Measurements from ENCODE around the gene KATNAL1.
"Not testable (repeated sequence)": the region's sequence is repeated elsewhere in the genome, so short reads cannot be mapped to it uniquely, and the experiment has no call there.

KATNAL1 gene

DNA sequence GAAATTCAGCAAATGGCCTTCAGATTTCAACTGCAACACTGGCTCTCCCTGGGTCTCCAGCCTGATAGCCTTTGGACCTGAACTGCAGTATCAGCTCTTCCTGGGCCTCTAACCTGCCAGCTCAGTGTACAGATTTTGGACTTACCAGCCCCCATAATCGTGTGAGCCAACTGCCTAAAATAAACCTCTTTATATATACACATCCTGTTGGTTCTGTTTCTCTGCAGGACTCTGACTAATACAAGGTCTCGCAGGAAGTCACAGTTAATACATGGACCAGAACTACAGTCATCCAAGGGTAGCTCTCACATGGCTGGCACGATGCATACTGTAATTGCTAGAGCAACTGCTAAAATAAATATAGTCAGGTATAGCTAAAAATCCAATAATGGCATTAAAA lies 85.1 kb downstream of the KATNAL1 start:
- no peak for DNase-seq (ENCODE audit: low read depth in 1 of 2, low spot score in 1 of 2)

- no peak for DNase-seq (ENCODE audit: low read depth in 1 of 2, low spot score in 1 of 2)
Measured at GRCh38 chr13:30216111-30216510, 91.2 kb downstream of the KATNAL1 start.

GRCh38 chr13:30212256-30212655 lies 95.1 kb downstream of the KATNAL1 start:
- no peak for DNase-seq (ENCODE audit: low read depth in 1 of 2, low spot score in 1 of 2)

DNA sequence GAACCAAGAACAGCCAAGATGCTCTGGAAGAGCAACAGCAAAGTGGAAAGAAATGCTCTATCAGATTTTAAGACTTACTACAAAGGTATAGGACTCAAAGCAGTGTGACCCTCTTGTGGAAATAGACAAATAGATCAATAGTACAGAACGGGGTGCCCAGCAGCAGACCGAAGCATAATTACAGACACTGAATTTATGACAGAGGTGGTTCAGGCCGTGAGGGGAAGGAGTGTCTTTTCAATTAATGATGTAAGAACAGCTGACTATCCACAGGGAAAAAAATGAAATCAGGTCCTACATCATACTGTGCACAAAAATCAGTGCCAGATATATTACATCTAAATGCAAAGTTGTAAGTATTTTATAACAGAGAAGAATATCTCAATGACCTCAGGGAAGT lies 95.6 kb downstream of the KATNAL1 start:
- no peak for DNase-seq (ENCODE audit: low read depth in 1 of 2, low spot score in 1 of 2)

- no peak for DNase-seq (ENCODE audit: low read depth in 1 of 2, low spot score in 1 of 2)
Measured at GRCh38 chr13:30204564-30204963, 102.8 kb downstream of the KATNAL1 start.

DNA sequence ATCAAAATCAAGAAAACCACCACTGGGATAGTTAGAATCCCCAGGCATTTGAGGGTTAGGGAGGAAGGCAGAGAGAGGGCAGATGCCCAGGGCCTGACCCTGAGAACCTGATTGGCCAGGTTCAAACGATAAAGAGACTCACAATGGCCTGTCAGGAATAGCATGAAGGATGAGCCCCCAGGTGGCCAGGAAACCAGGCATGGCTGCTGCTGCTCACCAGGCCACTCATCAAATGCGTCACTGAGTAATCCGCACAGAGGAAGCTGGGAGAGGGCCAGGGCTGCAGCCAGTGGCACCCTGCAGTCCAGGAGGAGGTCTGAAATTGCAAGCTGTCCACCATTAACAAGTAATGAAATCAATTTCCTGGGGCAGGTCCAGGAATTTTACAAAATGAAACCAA lies 111.3 kb downstream of the KATNAL1 start:
- no peak for DNase-seq (ENCODE audit: low read depth in 1 of 2, low spot score in 1 of 2)

GRCh38 chr13:30194906-30195305 lies 112.4 kb downstream of the KATNAL1 start:
- DNase-seq (ENCODE audit: low read depth in 1 of 2, low spot score in 1 of 2) = no peak

DNA sequence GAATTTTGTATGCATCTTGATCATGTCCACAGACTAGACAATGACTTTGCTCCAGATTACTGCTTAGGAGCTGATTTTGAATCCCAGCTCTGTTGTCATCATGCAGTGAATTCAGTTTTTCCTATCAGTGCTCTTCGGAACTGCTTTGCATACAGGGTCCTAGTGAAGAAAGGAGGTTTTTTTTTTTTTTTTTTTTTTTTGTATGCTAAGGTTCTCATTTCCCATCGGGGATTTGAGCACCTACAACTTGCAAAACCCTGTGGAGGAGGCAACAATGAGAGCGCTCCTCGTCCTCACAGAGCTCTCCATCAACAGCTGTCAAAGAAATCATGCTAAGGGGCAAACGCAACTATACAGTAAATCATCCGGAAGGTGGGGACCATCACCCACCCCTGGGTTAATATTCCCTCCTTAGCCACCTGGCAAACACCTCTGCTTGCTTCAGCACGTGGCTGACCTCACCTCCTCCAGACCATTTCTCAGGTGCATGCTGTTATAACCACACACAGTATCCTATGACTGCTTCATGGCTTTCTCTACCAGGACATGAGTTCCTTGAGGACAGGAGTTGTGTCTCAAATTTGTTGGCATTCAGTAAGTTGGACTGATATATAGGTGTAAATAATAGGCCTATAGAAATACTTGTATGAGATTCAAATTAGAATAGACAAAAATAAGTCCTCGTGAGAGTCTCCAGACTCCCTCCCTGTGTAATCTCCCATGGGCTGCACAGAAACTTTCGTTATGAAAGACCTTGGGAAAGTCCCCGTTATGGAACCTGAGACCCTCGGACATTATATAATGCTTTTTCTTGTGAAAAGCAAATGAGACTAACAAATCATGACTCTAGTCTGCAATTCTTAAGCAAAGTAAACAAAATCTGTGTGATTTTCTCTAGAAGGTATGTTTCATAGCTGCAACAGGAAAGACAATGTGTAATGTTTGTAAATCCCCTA lies 113.8 kb downstream of the KATNAL1 start:
- no peak for DNase-seq (ENCODE audit: low read depth in 1 of 2, low spot score in 1 of 2)

DNA sequence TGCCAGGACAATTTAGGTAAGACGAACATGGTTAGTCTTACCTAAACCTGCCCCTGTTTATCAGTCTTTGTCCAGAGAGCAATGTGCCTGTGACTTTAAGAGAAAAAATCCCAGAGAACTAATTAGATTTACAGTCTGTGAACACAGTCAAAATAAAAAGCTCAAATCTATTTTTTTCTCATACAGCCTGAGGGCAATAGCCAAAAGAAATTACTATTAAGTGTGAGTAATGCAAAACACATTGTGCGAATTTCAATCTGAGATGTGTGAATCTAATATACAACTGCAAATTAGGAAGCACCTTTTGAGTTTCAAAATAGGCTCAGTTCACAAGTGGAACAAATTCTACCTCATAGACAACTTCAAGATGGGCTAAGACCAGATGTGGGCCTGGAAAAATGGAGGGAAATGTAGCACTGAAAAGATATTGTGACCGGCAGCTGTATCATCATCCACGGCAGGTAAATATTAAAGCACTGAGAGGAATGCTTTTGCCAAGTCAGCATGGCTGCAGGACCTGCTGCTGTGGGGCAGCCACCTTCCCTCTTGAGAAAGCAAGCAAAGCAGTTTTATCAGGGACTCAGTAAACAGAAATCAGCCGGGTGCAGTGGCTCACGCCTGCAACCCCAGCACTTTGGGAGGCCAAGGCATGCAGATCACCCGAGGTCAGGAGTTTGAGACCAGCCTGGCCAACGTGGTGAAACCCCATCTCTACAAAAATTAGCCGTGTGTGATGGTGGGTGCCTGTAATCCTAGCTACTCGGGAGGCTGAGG lies 114.8 kb downstream of the KATNAL1 start:
- DNase-seq (ENCODE audit: low read depth in 1 of 2, low spot score in 1 of 2) = no peak

DNA sequence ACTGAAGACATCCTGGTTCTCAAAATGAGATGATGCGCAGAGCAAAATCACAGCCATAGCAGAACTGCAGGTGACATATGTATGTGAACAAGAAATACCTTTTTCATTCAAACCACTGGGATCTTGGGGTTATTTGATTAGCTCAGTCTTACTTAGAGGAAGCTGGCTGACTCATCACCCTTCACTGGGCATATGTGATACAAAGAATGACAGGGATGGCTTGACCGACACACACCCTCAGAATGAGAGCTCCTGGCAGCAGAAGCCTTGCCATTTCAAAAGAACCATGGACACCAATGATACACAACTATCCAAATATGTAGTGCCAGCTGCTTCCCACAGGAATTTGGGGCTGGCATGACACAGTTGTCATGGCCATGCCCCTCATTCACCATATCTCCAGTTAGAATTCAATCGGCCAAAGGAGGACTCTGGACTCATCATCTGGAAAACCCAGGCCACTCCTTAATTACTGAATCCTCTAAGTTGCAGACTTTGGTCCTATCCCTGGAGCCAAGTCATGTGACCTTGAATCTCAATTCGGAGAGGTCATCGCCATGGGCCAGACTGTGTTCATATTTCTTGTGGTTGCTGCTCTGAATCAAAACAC lies 115.8 kb downstream of the KATNAL1 start:
- no peak for DNase-seq (ENCODE audit: low read depth in 1 of 2, low spot score in 1 of 2)

DNA sequence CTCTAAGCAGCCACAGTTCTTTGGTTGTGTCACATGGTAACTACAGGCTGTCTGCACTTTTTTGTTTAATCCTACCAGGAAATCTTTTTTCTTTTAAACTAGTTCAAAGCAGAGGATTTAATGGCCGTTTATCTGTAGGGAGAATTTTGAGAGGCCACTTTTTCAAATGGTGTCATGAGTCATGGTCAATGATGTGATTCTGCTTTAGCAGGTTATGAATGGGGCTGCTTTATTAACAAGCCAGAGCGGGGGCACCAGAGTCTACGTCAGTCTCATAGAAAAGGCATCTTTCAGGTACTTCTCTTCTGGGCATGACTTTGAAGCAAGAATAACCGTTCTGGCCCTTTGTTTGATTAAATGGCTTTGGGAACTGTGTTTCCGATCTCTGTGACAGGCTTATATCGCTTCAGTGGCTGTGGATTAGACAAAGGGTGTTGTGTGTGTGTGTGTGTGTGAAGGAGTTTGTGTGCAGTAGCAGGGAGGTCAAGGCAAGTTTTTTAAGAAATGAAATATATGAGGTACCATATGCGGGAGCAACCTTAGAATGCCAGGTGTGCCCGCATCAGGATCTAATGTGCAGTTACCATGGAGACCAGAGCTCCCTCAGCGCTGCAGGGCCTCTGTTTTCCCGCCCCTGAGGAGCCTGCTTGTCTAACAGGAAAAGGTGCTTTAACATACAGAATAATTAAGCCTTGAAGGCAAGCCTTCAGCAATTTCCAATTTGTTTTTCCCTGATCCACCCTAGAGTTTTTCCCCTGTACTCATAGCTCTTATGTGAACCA lies 120.5 kb downstream of the KATNAL1 start:
- DNase-seq (ENCODE audit: low read depth in 1 of 2, low spot score in 1 of 2) = no peak

DNA sequence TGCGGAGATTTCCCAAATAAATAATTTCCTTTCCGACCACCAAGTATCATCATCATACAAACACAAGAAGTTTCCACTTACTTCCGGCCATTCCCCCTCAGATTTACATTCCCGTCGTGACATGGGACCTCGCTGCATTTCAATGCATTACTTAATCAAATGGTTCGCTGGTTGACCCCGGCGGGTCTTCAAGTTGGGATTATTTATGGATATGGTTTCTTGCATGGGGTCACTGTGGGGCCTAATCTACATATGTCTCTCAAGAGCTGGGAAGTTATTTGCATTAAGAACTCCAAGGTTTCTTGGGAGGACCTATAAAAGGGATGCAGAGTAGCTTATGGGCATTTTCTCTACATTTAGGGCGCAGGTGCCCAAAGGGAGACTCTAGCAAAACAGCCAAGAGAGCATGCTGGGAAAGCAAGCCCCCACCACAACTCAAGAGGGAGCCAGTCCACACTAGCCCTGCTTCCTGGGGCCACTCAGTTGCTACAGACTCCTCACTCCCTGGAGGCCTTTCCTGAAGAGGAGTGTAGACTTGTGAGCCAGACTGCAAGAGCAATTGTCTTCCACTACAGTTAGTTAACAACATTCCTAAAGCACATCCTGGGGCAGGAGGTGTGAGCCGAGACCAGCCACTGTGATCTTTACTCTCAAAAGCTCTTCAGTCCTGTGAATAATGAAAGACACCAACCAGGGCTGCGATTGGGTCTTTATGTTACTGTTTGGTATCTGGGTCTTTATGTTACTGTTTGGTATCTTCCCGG lies 125.3 kb downstream of the KATNAL1 start:
- DNase-seq (ENCODE audit: low read depth in 1 of 2, low spot score in 1 of 2) = no peak

- no peak for DNase-seq (ENCODE audit: low read depth in 1 of 2, low spot score in 1 of 2)
Measured at GRCh38 chr13:30179597-30180276, 127.6 kb downstream of the KATNAL1 start.

GRCh38 chr13:30178976-30179375 lies 128.4 kb downstream of the KATNAL1 start:
- no peak for DNase-seq (ENCODE audit: low read depth in 1 of 2, low spot score in 1 of 2)

- DNase-seq (ENCODE audit: low read depth in 1 of 2, low spot score in 1 of 2) = no peak
Measured at GRCh38 chr13:30175166-30175565, 132.2 kb downstream of the KATNAL1 start.

DNA sequence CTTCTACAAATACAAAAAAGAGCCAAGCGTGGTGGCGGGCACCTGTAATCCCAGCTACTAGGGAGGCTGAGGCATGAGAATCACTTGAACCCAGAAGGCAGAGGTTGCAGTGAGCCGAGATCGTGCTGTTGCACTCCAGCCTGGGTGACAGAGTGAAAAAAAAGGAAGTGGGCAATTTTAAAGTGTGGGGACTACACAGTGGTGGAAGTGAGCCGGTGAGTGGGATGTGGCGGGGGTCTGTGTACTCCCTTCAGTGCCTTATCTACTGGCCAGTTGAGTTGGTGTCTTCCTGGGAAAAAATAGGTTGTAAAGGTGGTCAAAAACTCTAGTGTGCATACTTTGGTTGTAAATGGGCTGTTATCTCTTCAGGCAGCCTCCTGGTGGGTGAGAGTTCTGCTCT lies 133.1 kb downstream of the KATNAL1 start:
- not testable (repeated sequence) for DNase-seq (ENCODE audit: low read depth in 1 of 2, low spot score in 1 of 2)

DNA sequence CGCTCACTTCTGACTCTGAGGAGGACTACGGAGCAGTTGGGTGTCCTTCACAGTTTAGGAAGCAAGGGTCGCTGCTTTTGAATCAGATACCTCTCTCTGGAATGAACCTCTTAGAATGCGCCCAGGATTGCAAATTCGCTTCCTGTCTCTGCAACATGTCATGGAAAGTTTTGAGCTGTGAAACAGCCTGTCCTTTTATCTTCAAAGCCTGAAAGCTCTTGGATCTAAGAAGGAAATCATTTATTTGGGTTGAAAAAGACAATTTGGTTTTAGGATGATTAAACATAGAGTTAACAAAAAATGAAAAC lies 134.1 kb downstream of the KATNAL1 start:
- DNase-seq (ENCODE audit: low read depth in 1 of 2, low spot score in 1 of 2) = no peak

- DNase-seq (ENCODE audit: low read depth in 1 of 2, low spot score in 1 of 2) = no peak
Measured at GRCh38 chr13:30172593-30173302, 134.6 kb downstream of the KATNAL1 start.

- no peak for DNase-seq (ENCODE audit: low read depth in 1 of 2, low spot score in 1 of 2)
Measured at GRCh38 chr13:30170569-30170968, 136.8 kb downstream of the KATNAL1 start.

Data from activated CD4-positive, alpha-beta T cell treated with anti-CD3 and anti-CD28 coated beads, Interleukin-2, amount 50 U/mL, for 24 hours (primary cell).